Stomach (tissue), 19 donors: Measurements from ENCODE around the gene UBE2U. TPM values are rescaled to one million over a fixed set of nuclear protein-coding genes. Genes with fewer than 3 reads are reported as not detected.

Source experiments
- DNase-seq, 2 donors: peaks; one replicate each; pipeline versions ENCODE4 v3.0.0 to v3.0.0-alpha.2; 2013 to 2019
- H3K27ac ChIP-seq, 5 donors: fragments of 200-600 bp in 4 of 5; sonication (generic) in 4 of 5; one replicate each; pipeline ENCODE4 v1.5.1; 2013 to 2019; ENCODE audit warnings: mild to moderate bottlenecking in 1 of 5, moderate library complexity in 1 of 5
- H3K27me3 ChIP-seq, 3 donors: fragments of 200-600 bp; sonication (generic); one replicate each; pipeline ENCODE4 v1.5.1; 2017 to 2019; ENCODE audit warnings: mixed run types in 1 of 3
- H3K36me3 ChIP-seq, 4 donors: fragments of 200-600 bp; sonication (generic); 1 replicate in 3 of 4; 2 replicates in 1 of 4; pipeline ENCODE4 v1.5.1; 2016 to 2019
- H3K4me1 ChIP-seq, 4 donors: fragments of 200-600 bp; sonication (generic); one replicate each; pipeline ENCODE4 v1.5.1; 2016 to 2019
- H3K4me3 ChIP-seq, 4 donors: fragments of 200-600 bp; sonication (generic) in 3 of 4; one replicate each; pipeline ENCODE4 v1.5.1; 2016 to 2019; ENCODE audit warnings: mild to moderate bottlenecking in 1 of 4
- H3K9me3 ChIP-seq, 4 donors: fragments of 200-600 bp; sonication (generic); one replicate each; pipeline ENCODE4 v1.5.1; 2016 to 2019
- CTCF ChIP-seq, 7 experiments: fragments of 450-650 bp in 4 of 7; fragments of 200-600 bp in 3 of 7; sonication (generic) in 3 of 7; IDR thresholded peaks; one replicate each; pipeline ENCODE4 v1.5.1; 2016 to 2019; ENCODE audit warnings: antibody characterized with exemption in 7 of 7, control low read depth in 2 of 7, mild to moderate bottlenecking in 1 of 7
- EP300 ChIP-seq: sonication (generic); formaldehyde crosslinking; IDR thresholded peaks from one replicate; pipeline ENCODE4 v1.6.1; 2017; ENCODE audit warnings: antibody characterized with exemption
- POLR2A ChIP-seq, 4 donors: fragments of 450-650 bp; IDR thresholded peaks; one replicate each; pipeline ENCODE4 v1.6.1; 2016; ENCODE audit warnings: antibody characterized with exemption in 4 of 4, control low read depth in 2 of 4, mild to moderate bottlenecking in 1 of 4, moderate library complexity in 1 of 4
- POLR2AphosphoS5 ChIP-seq, 3 donors: sonication (generic); formaldehyde crosslinking; IDR thresholded peaks; one replicate each; pipeline ENCODE4 v1.6.1; 2016; ENCODE audit warnings: antibody characterized with exemption in 3 of 3
- WGBS, 5 donors: extraction: QIAGEN DNeasy Blood & Tissue Kit in 3 of 5; methylation state at CpG; one replicate each; pipeline versions ENCODE4 v1.1.5 to v1.1.7; 2013 to 2018; 5-methylcytosine and 5-hydroxymethylcytosine counted together
- intact Hi-C: fragments of 100-400 bp; cut with DNase I; formaldehyde crosslinking; loops from one replicate; pipeline ENCODE4 v1.15.1; 2023; ENCODE audit warnings: low total_unique reads
- long read RNA-seq, 10 donors: transcript quantifications; one replicate each; lab custom pipeline, GENCODE V29; 2026
- polyA plus RNA-seq, 3 donors: library from polyadenylated mRNA; stranded (reverse); fragments of 200-250 nt; gene quantifications; one replicate each; pipeline ENCODE4 v1.2.3, GENCODE V29; 2013
- total RNA-seq, 5 donors: library from RNA; depleted of rRNA; stranded (reverse); fragments of >200 nt; gene quantifications; one replicate each; pipeline versions ENCODE4 v1.1.0 to v1.2.3, GENCODE V29; 2014 to 2016
- donor health status: healthy with polysubstance abuse.
- donor health status: Bipolar disorder and iron deficiency.
- donor health status: healthy.

The UBE2U gene, protein sequence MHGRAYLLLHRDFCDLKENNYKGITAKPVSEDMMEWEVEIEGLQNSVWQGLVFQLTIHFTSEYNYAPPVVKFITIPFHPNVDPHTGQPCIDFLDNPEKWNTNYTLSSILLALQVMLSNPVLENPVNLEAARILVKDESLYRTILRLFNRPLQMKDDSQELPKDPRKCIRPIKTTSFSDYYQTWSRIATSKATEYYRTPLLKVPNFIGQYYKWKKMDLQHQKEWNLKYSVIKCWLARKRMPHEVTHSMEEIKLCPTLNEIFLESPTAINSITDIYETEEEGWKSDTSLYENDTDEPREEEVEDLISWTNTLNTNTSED
- not detected for total RNA-seq
- polyA plus RNA-seq: under 1 TPM in 1 of 3 donors, not detected in 2; 0.08 TPM
- long read RNA-seq, donor 1: 0 reads
- long read RNA-seq, donor 2: 0 reads
- long read RNA-seq, donor 3: 0 reads
- long read RNA-seq, donor 4: 0 reads
- long read RNA-seq, donor 5: 0 reads
- long read RNA-seq, donor 6: 0 reads
- long read RNA-seq, donor 7: 0 reads
- long read RNA-seq, donor 8: 0 reads
- long read RNA-seq, donor 9: 0 reads
- long read RNA-seq, donor 10: 0 reads

- no peaks in the 10 kb centered on the region for H3K4me1 ChIP-seq
- TF ChIP-seq EP300 (no peak), POLR2AphosphoS5 (IDR thresholded peaks at IDR 0.05) (no peak), CTCF (IDR thresholded peaks at IDR 0.05) (no peak), POLR2A (IDR thresholded peaks at IDR 0.05) (no peak)
- no peaks in the 10 kb centered on the region for H3K36me3 ChIP-seq
- no peak within 1 kb of the TSS for H3K4me3 ChIP-seq
- intact Hi-C loops: no loop called here
- DNase-seq: no peak
- no peaks in the 10 kb centered on the region for H3K9me3 ChIP-seq
- H3K27ac ChIP-seq: no peak within 1 kb of the TSS
- H3K27me3 ChIP-seq: no peaks in the 10 kb centered on the region
- WGBS, 5 donors: 92 to 96% (median 94%) methylated on average over 23 of the region's 23 CpGs
These were observed at the start of gene UBE2U for GRCh38 chr1:64203420-64203819. UBE2U (plus strand) TSS chr1:64203623; CDS start chr1:64204051, 428 bp downstream.

DNA sequence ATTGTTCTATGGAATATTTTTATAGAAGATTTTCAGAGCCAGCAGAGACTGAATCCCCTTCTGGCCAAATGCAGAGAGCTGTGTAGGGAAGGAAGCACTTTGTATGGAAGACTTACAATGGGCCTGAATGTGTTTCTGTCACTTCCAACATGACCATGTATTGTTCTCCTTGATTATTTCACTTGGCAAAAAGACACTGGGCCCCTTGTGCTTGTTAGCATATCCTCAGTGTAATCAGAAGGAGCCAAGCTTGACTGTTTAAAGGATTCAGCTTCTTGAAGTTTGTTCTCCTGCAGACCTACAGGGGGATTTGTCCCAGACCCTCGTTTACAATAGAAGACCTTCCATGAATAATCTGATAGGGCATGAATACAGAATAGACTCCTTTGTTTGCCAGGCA is 48.1 kb upstream of the UBE2U start:
- Histone ChIP-seq H3K27ac (no peak overlapping the region), H3K36me3 (peaks cover 0 to 18% (median 6%) of the 10 kb centered on the region in 4 donors), H3K9me3 (no peaks in the 10 kb centered on the region), H3K27me3 (no peaks in the 10 kb centered on the region), H3K4me1 (peaks cover 0 to 1% (median 0%) of the 10 kb centered on the region in 4 donors), H3K4me3 (no peak overlapping the region)
- WGBS, 5 donors: 18 to 41% (median 40%) methylated on average over 1 of the region's 1 CpG
- TF ChIP-seq POLR2AphosphoS5 (IDR thresholded peaks at IDR 0.05) (no peak), EP300 (no peak), CTCF (IDR thresholded peaks at IDR 0.05) (no peak), POLR2A (IDR thresholded peaks at IDR 0.05) (no peak)
- no peak for DNase-seq
- intact Hi-C loops: no loop called here

DNA sequence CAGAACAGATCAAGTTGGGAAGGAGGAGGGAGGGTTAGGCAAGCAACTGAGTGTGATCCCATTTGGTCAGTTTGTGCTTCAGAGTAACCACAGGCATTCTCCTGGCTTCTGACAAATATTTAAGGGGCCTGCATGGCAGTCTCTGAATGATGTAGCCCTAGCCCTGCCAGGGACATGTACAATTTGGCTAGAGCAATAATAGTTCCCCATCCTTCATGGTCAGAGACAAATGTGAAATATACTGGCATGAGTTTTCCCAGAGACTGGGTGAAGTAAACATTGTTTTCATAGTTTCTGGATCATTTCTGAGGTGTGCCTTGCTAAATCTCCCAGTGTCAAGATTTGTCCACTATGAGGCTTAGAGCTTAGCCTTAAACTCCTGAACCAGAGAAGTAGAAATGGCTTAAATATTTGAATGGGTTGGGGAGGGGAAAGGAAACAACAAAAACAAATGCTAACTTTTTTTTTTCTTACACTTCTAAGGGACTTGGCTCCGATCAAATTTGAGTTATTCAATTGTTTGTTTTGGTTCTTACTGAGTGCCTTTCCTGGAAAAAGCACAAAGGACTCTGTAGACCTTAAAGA is 42.0 kb upstream of the UBE2U start:
- Histone ChIP-seq H3K4me3 (no peak overlapping the region), H3K4me1 (peaks cover 0 to 44% (median 36%) of the 10 kb centered on the region in 4 donors), H3K27me3 (no peaks in the 10 kb centered on the region), H3K9me3 (no peaks in the 10 kb centered on the region), H3K36me3 (peaks cover 0 to 18% (median 6%) of the 10 kb centered on the region in 4 donors), H3K27ac (peak overlapping the region in 3 of 5 donors; percentile 35 to 71 (median 47))
- TF ChIP-seq CTCF (IDR thresholded peaks at IDR 0.05): no peak
- no peak for TF ChIP-seq POLR2A (IDR thresholded peaks at IDR 0.05)
- peak in 1 of 3 donors; percentile 21 for TF ChIP-seq POLR2AphosphoS5 (IDR thresholded peaks at IDR 0.05)
- intact Hi-C loops: loop anchor here (10.0 kb wide), 1 partner anchor 537 kb away; no protein-coding TSS in a partner anchor
- WGBS, 5 donors: 19 to 27% (median 24%) methylated on average over 1 of the region's 1 CpG
- no peak for DNase-seq

GRCh38 chr1:64162151-64162550 is 41.3 kb upstream of the UBE2U start:
- Histone ChIP-seq H3K4me3 (no peak overlapping the region), H3K27ac (peak overlapping the region in 3 of 5 donors; percentile 35 to 71 (median 47)), H3K27me3 (no peaks in the 10 kb centered on the region), H3K4me1 (peaks cover 0 to 44% (median 36%) of the 10 kb centered on the region in 4 donors), H3K36me3 (peaks cover 0 to 18% (median 6%) of the 10 kb centered on the region in 4 donors), H3K9me3 (no peaks in the 10 kb centered on the region)
- no peak for DNase-seq
- 69 to 80% (median 76%) methylated on average over 6 of the region's 6 CpGs for WGBS, 5 donors
- no peak for TF ChIP-seq CTCF (IDR thresholded peaks at IDR 0.05)
- TF ChIP-seq EP300: no peak
- TF ChIP-seq POLR2A (IDR thresholded peaks at IDR 0.05): no peak
- no peak for TF ChIP-seq POLR2AphosphoS5 (IDR thresholded peaks at IDR 0.05)
- intact Hi-C loops: loop anchor here (10.0 kb wide), 1 partner anchor 537 kb away; no protein-coding TSS in a partner anchor
